Upper lobe of right lung (tissue), 1 donor: Measurements from ENCODE around the gene ACAN. TPM values are rescaled to one million over a fixed set of nuclear protein-coding genes. Genes with fewer than 3 reads are reported as not detected.

Experiments
- ATAC-seq: fragments of 200-7000 bp; cut with Tn5 transposase; one replicate; pipeline ENCODE4 v1.9.1; 2020; ENCODE audit warnings: mild to moderate bottlenecking, moderate library complexity
- DNase-seq: peaks from one replicate; pipeline ENCODE4 v3.0.0-alpha.2; 2020
- H3K27ac ChIP-seq: fragments of 200-600 bp; one replicate; pipeline ENCODE4 v1.8.0; 2022
- H3K27me3 ChIP-seq: fragments of 200-600 bp; one replicate; pipeline ENCODE4 v1.8.0; 2022; ENCODE audit warnings: mild to moderate bottlenecking
- H3K36me3 ChIP-seq: fragments of 200-600 bp; one replicate; pipeline ENCODE4 v1.8.0; 2022
- H3K4me1 ChIP-seq: fragments of 200-600 bp; one replicate; pipeline ENCODE4 v1.8.0; 2022
- H3K4me3 ChIP-seq: fragments of 200-600 bp; one replicate; pipeline ENCODE4 v1.8.0; 2022; ENCODE audit warnings: mild to moderate bottlenecking
- H3K9me3 ChIP-seq: fragments of 200-600 bp; one replicate; pipeline ENCODE4 v1.8.0; 2022
- CTCF ChIP-seq: fragments of 200-600 bp; IDR thresholded peaks from one replicate; pipeline ENCODE4 v1.8.0; 2022; ENCODE audit warnings: antibody characterized with exemption
- intact Hi-C: fragments of 100-400 bp; cut with DNase I; formaldehyde crosslinking; loops from one replicate; pipeline ENCODE4 v1.11.0; 2022
- long read RNA-seq: library from polyadenylated mRNA; unstranded; transcript quantifications from one replicate; pipeline ENCODE4 v2.0.0, GENCODE V29; 2021
- total RNA-seq: library from RNA; stranded (reverse); fragmentation: NEBNext Ultra II Directional; extraction: Animal tissue kit (Norgen Biotek cat#: 25700); gene quantifications from one replicate; pipeline ENCODE4 v1.2.1, GENCODE V29; 2021
- donor health status: DM: no; HTN: yes; CAD: no; lungs with severe emphysema.

Gene ACAN
- 0.06 TPM for total RNA-seq
- long read RNA-seq, result 0 reads

GRCh38 chr15:88803241-88803919 lies at the start of gene ACAN:
Gene ACAN, plus strand, starts transcription at chr15:88803436. Its CDS starts 32,771 bp downstream, at chr15:88836207.
- Histone ChIP-seq H3K27ac (no peak within 1 kb of the TSS), H3K36me3 (no peaks in the 10 kb centered on the region), H3K4me1 (no peaks in the 10 kb centered on the region), H3K9me3 (no peaks in the 10 kb centered on the region), H3K4me3 (no peak within 1 kb of the TSS), H3K27me3 (peaks cover 79% of the 10 kb centered on the region)
- intact Hi-C loops, result no loop called here
- no peak for TF ChIP-seq CTCF
- ATAC-seq (no peak), DNase-seq (no peak)

GRCh38 chr15:88756521-88756920 lies 46.7 kb upstream of the ACAN start:
- no peaks in the 10 kb centered on the region for H3K4me1 ChIP-seq
- H3K9me3 ChIP-seq, result no peaks in the 10 kb centered on the region
- H3K36me3 ChIP-seq, result no peaks in the 10 kb centered on the region
- no peak overlapping the region for H3K4me3 ChIP-seq
- DNase-seq (no peak), ATAC-seq (no peak)
- no peak for TF ChIP-seq CTCF
- H3K27me3 ChIP-seq, result no peaks in the 10 kb centered on the region
- intact Hi-C loops, result no loop called here
- no peak overlapping the region for H3K27ac ChIP-seq

- no peaks in the 10 kb centered on the region for H3K36me3 ChIP-seq
- no peak for TF ChIP-seq CTCF
- no peaks in the 10 kb centered on the region for H3K9me3 ChIP-seq
- intact Hi-C loops, result no loop called here
- H3K27me3 ChIP-seq, result no peaks in the 10 kb centered on the region
- H3K4me3 ChIP-seq, result no peak overlapping the region
- DNase-seq (no peak), ATAC-seq (no peak)
- no peaks in the 10 kb centered on the region for H3K4me1 ChIP-seq
- H3K27ac ChIP-seq, result no peak overlapping the region
These were observed 46.3 kb upstream of the ACAN start for GRCh38 chr15:88756921-88757320.

- Histone ChIP-seq H3K27me3 (no peaks in the 10 kb centered on the region), H3K4me3 (no peak overlapping the region), H3K36me3 (no peaks in the 10 kb centered on the region), H3K9me3 (no peaks in the 10 kb centered on the region), H3K27ac (no peak overlapping the region), H3K4me1 (no peaks in the 10 kb centered on the region)
- no peak for ATAC-seq
- no peak for TF ChIP-seq CTCF
- no peak for DNase-seq
- intact Hi-C loops, result no loop called here
These were observed 43.4 kb upstream of the ACAN start for GRCh38 chr15:88759872-88760271.

- TF ChIP-seq CTCF, result no peak
- ATAC-seq (no peak), DNase-seq (no peak)
- no peaks in the 10 kb centered on the region for H3K4me1 ChIP-seq
- intact Hi-C loops, result no loop called here
- H3K27me3 ChIP-seq, result peaks cover 13% of the 10 kb centered on the region
- no peaks in the 10 kb centered on the region for H3K36me3 ChIP-seq
- H3K27ac ChIP-seq, result no peak overlapping the region
- H3K4me3 ChIP-seq, result no peak overlapping the region
- no peaks in the 10 kb centered on the region for H3K9me3 ChIP-seq
These were observed 38.8 kb upstream of the ACAN start for GRCh38 chr15:88764448-88764847.

GRCh38 chr15:88765212-88765611 lies 38.0 kb upstream of the ACAN start:
- peaks cover 21% of the 10 kb centered on the region for H3K27me3 ChIP-seq
- intact Hi-C loops, result no loop called here
- TF ChIP-seq CTCF, result no peak
- no peak overlapping the region for H3K27ac ChIP-seq
- no peak for DNase-seq
- no peaks in the 10 kb centered on the region for H3K36me3 ChIP-seq
- no peak for ATAC-seq
- H3K9me3 ChIP-seq, result no peaks in the 10 kb centered on the region
- H3K4me3 ChIP-seq, result no peak overlapping the region
- no peaks in the 10 kb centered on the region for H3K4me1 ChIP-seq
